K562 (cell line): Measurements from ENCODE around the gene KLHL41. TPM values are rescaled to one million over a fixed set of nuclear protein-coding genes. Genes with fewer than 3 reads are reported as not detected.
A peak's percentile ranks its signal among the peaks of the same experiment; 100 is the strongest.

Source experiments
- ATAC-seq: fragments of 200-7000 bp; cut with Tn5 transposase; 3 replicates; pipeline ENCODE4 v1.9.1; 2020; ENCODE audit warnings: moderate library complexity
- BruUV-seq: library from RNA; stranded (reverse); fragments of 400-500 nt; replicated peaks from 2 replicates; lab custom pipeline; 2021; lab: Mats Ljungman, UMichigan
- CTCF ChIA-PET: fragments of 300-600 bp; formaldehyde crosslinking; extraction: SDS; loops from one replicate; lab custom pipeline; 2021; ENCODE audit warnings: low intra/inter-chr PET ratio; lab: Yijun Ruan, JAX
- POLR2A ChIA-PET: fragments of 300-600, 350-650 bp; sonication (Branson Sonifier 250); formaldehyde crosslinking; extraction: SDS; loops from one replicate; lab custom pipeline; 2021; ENCODE audit warnings: antibody characterized with exemption, inconsistent platforms; lab: Yijun Ruan, JAX
- DNase-seq, 4 experiments: peaks; one replicate each; pipeline versions ENCODE4 v3.0.0 to v3.0.0-alpha.2; 2011 to 2018; ENCODE audit warnings: low spot score in 3 of 4, mixed read lengths in 3 of 4; ENCODE audit errors: extremely low read depth in 1 of 4
- FAIRE-seq: peaks from 2 replicates; lab custom pipeline; 2011; peaks lifted over from hg19 to GRCh38; lab: Jason Lieb, UNC
- H2AFZ ChIP-seq: 2 replicates; pipeline ENCODE4 v1.6.0; 2011; ENCODE audit warnings: low read depth, low read length, control low read depth, inconsistent platforms
- H3K27ac ChIP-seq: fragments of 200-600 bp; 3 replicates; pipeline ENCODE4 v1.8.0; 2011; ENCODE audit warnings: low read depth, mild to moderate bottlenecking, control low read depth, inconsistent platforms, low read length, moderate library complexity, mixed read lengths; ENCODE audit errors: extremely low read depth
- H3K27me3 ChIP-seq, 2 experiments: fragments of 300-600 bp in 1 of 2; 2 replicates in 1 of 2; 3 replicates in 1 of 2; pipeline versions ENCODE4 v1.6.0 to v1.8.0; 2011; ENCODE audit warnings: inconsistent platforms in 2 of 2, low read length in 2 of 2, mild to moderate bottlenecking in 1 of 2, mixed read lengths in 1 of 2, moderate library complexity in 1 of 2; ENCODE audit not compliant: control insufficient read depth in 2 of 2, insufficient read depth in 2 of 2
- H3K36me3 ChIP-seq: fragments of 300-600 bp; 3 replicates; pipeline ENCODE4 v1.8.0; 2011; ENCODE audit warnings: mild to moderate bottlenecking, low read length, inconsistent platforms; ENCODE audit not compliant: control insufficient read depth, insufficient read depth
- H3K4me1 ChIP-seq, 2 experiments: fragments of 200-600 bp in 1 of 2; replicated peaks in 1 of 2; 2 replicates in 1 of 2; 3 replicates in 1 of 2; pipeline versions ENCODE4 v1.5.1 to v1.8.0; 2011; ENCODE audit warnings: inconsistent platforms in 2 of 2, low read length in 2 of 2, mild to moderate bottlenecking in 1 of 2, mixed read lengths in 1 of 2, moderate library complexity in 1 of 2; ENCODE audit not compliant: control insufficient read depth in 2 of 2, insufficient read depth in 2 of 2
- H3K4me2 ChIP-seq: 2 replicates; pipeline ENCODE4 v1.6.1; 2011; ENCODE audit warnings: low read length, control low read depth, inconsistent platforms, mixed read lengths; ENCODE audit not compliant: insufficient read depth
- H3K4me3 ChIP-seq: fragments of 200-600 bp; sonication (generic), shearing (Covaris generic); 2 replicates; pipeline ENCODE4 v1.5.1; 2016; ENCODE audit warnings: control low read depth, inconsistent platforms
- H3K79me2 ChIP-seq: fragments of 200-600 bp; 3 replicates; pipeline ENCODE4 v1.8.0; 2011; ENCODE audit warnings: low read length, inconsistent platforms; ENCODE audit not compliant: control insufficient read depth, insufficient read depth
- H3K9ac ChIP-seq, 2 experiments: 2 replicates each; pipeline versions ENCODE4 v1.6.0 to v1.6.1; 2011; ENCODE audit warnings: low read depth in 2 of 2, low read length in 2 of 2, control low read depth in 1 of 2, inconsistent platforms in 1 of 2, mild to moderate bottlenecking in 1 of 2, mixed read lengths in 1 of 2; ENCODE audit not compliant: insufficient read depth in 1 of 2
- H3K9me1 ChIP-seq: one replicate; pipeline ENCODE4 v1.6.0; 2011; ENCODE audit warnings: inconsistent platforms, mild to moderate bottlenecking, low read length, moderate library complexity; ENCODE audit not compliant: control insufficient read depth, insufficient read depth
- H3K9me3 ChIP-seq: replicated peaks from 2 replicates; pipeline ENCODE4 v1.5.1; 2011; ENCODE audit warnings: low read depth, low read length, inconsistent platforms; ENCODE audit not compliant: control insufficient read depth, insufficient read depth
- H4K20me1 ChIP-seq: replicated peaks from 2 replicates; pipeline ENCODE4 v1.6.1; 2011; ENCODE audit warnings: low read length, inconsistent platforms, mixed read lengths; ENCODE audit not compliant: control insufficient read depth, insufficient read depth
- CBX1 ChIP-seq: sonication (generic); IDR thresholded peaks from 2 replicates; pipeline ENCODE4 v1.6.1; 2016; ENCODE audit warnings: antibody characterized with exemption, low read depth, mild to moderate bottlenecking
- ILF3 ChIP-seq: fragments of 450-650 bp; IDR thresholded peaks from 2 replicates; pipeline ENCODE4 v1.6.1; 2018; ENCODE audit warnings: antibody characterized with exemption, mild to moderate bottlenecking, moderate library complexity, borderline replicate concordance
- POLR2H ChIP-seq: IDR thresholded peaks from 2 replicates; pipeline ENCODE4 v1.6.1; 2016; ENCODE audit warnings: missing genetic modification characterization, low read depth, mild to moderate bottlenecking, control low read depth, missing compliant biosample characterization, moderate library complexity
- RBM25 ChIP-seq: fragments of 200-400 bp; formaldehyde crosslinking; IDR thresholded peaks from 2 replicates; pipeline ENCODE4 v1.6.1; 2018; ENCODE audit warnings: low read length, low read depth, moderate library complexity; ENCODE audit not compliant: severe bottlenecking
- ZBTB40 ChIP-seq, 2 experiments: fragments of 450-650 bp in 1 of 2; sonication (generic) in 1 of 2; formaldehyde crosslinking in 1 of 2; IDR thresholded peaks; 2 replicates each; pipeline versions ENCODE4 v1.7.1 to v1.9.0; 2016 to 2022; ENCODE audit warnings: inconsistent platforms in 1 of 2, mild to moderate bottlenecking in 1 of 2, missing genetic modification reagents in 1 of 2
- ZNF384 ChIP-seq: IDR thresholded peaks from 2 replicates; pipeline ENCODE4 v1.6.1; 2012; ENCODE audit warnings: low read depth, low read length, improper control_type of control experiment
- WGBS: fragments of 100-300 bp; shearing (Covaris generic); methylation state at CpG from one replicate; pipeline ENCODE4 v1.1.6; 2016; ENCODE audit warnings: low coverage, mixed read lengths; ENCODE audit not compliant: insufficient coverage; ENCODE audit errors: missing lambda C conversion rate; 5-methylcytosine and 5-hydroxymethylcytosine counted together
- in situ Hi-C: fragments of 300-500 bp; cut with MboI; formaldehyde crosslinking; loops from 4 replicates; pipeline ENCODE4 v1.15.0; 2018; ENCODE audit warnings: inconsistent platforms, mixed read lengths
- intact Hi-C: fragments of 100-400 bp; cut with micrococcal nuclease; formaldehyde crosslinking; loops from 2 replicates; pipeline ENCODE4 v1.14.2; 2022
- polyA plus RNA-seq, 8 experiments: library from polyadenylated mRNA; depleted of rRNA in 4 of 8; stranded (reverse) in 5 of 8; unstranded in 3 of 8; fragments of >200 nt; fragmentation: Nextera tagmentation in 2 of 8; fragmentation: Illumina TruSeq in 1 of 8; extraction: Ambion mirVana in 2 of 8; extraction: Trizol in 1 of 8; gene quantifications; 2 replicates each; pipeline versions ENCODE4 v1.2.1 to v1.2.3, GENCODE V29; 2011 to 2014; ENCODE audit warnings: inconsistent platforms in 1 of 8, missing spikeins in 1 of 8
- total RNA-seq, 7 experiments: library from RNA; depleted of rRNA in 6 of 7; stranded (reverse); fragments of >200 nt in 6 of 7; fragmentation: Illumina TruSeq in 2 of 7; extraction: Trizol in 2 of 7; gene quantifications; 2 replicates each; pipeline versions ENCODE4 v1.2.1 to v1.2.3, GENCODE V29; 2011 to 2021; ENCODE audit warnings: low replicate concordance in 1 of 7

The KLHL41 gene
- total and polyA plus RNA-seq, 9 of the 15 experiments (the other 6 are each of a cell fraction or from before 2014, with no cell fraction given), result 0.05 to 1.5 (median 0.09) TPM

GRCh38 chr2:169572189-169572588 is 62.7 kb downstream of the KLHL41 start:
- Histone ChIP-seq H3K27ac (peak overlapping the region; percentile 85; the same call in 2 of the 3 replicates), H3K9ac (peak overlapping the region in 1 of 2 experiments; percentile 80; a peak in 2 of 4 replicates), H3K4me1 (peaks cover 4 to 18% of the 10 kb centered on the region in 2 experiments; a peak in 4 of 5 replicates), H3K79me2 (peaks cover 62% of the 10 kb centered on the region), H3K9me1 (no peaks in the 10 kb centered on the region), H3K36me3 (peaks cover 30% of the 10 kb centered on the region), H4K20me1 (no peaks in the 10 kb centered on the region), H3K4me3 (peak overlapping the region; percentile 31), H2AFZ (no peak overlapping the region; the same call in 1 of the 2 replicates), H3K4me2 (peak overlapping the region; percentile 76), H3K27me3 (no peaks in the 10 kb centered on the region), H3K9me3 (no peaks in the 10 kb centered on the region)
- BruUV-seq, result no TSS peak
- DNase-seq, result no peak
- 0% methylated on average over 1 of the region's 1 CpG for WGBS
- ChIA-PET POLR2A (interaction anchor here (0.5 to 3.4 kb wide), 12 partner anchors 10 to 904 kb away, joined by 3 to 17 read pairs (median 4); partner anchors contain the start of gene PPIG), CTCF (no interaction called here)
- TF ChIP-seq ILF3, result no peak
- TF ChIP-seq ZBTB40 (IDR thresholded peaks at IDR 0.05), result peak; percentile 81
- peak; percentile 77 for TF ChIP-seq ZBTB40 (CRISPR knock-in tag; IDR thresholded peaks at IDR 0.05)
- TF ChIP-seq ZNF384, result peak; percentile 53; the same call in 1 of the 2 replicates
- TF ChIP-seq CBX1, result no peak
- TF ChIP-seq RBM25, result no peak
- TF ChIP-seq POLR2H (tag), result peak; percentile 46; the same call in 1 of the 2 replicates
- intact Hi-C loops (loop anchor here (5.0 to 10.0 kb wide), 2 partner anchors 100 to 353 kb away; no protein-coding TSS in a partner anchor), in situ Hi-C loops (no loop called here)
- FAIRE-seq, result no peak
- no peak for ATAC-seq
